ENCODE measurements around the gene ABR. TPM values are rescaled to one million over a fixed set of nuclear protein-coding genes. Genes with fewer than 3 reads are reported as not detected.

Gene ABR
- total RNA-seq, 1 experiment from 2014 or later = 172 TPM

DNA sequence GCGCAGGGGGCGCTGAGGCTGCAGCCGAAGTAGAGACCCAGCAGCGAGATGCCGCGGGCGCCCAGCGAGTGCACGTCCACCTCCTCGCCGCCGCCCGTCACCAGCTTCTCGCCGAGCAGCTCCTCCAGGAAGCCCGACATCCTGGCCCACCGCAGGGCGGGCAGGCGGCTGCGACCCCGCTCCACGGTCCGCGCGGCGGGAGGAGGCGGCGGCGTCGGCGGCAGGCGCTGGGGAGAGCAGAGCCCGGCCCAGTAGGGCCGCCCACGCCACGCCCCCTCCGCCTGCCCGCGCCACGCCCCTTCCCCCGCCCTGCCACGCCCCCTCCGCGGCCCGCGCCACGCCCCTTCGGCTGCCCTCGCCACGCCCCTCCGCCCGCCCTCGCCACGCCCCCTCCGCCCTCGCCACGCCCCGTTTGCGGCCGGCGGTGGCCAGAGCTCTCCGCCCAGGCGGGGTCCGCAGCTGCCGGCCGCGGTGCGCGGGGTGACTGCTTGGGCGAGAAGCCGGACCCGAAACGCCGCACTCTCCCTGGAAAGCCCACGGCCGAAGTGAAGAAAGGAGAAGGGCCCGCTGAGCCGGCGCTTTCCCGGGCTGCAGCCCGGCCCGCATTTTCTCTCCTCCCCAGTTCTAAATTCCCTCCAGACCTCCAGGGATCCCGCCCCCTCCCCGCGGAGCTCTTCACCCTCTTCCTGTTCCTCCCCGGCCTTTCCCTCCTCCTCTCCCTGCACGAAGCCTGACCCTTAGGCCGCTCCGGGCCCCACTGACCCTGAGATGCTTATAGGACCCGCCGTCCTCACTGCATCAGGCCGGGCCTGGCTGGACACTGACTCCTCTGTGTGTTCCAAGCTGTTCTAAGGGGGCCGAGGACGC is 200.0 kb downstream of the ABR start, which contains the start of gene NXN:
TSS of gene NXN (minus strand) at position 238 of the 867 bp plus-strand sequence.
- H3K4me3 ChIP-seq (ENCODE audit: low read depth in 2 of 2, low read length in 2 of 2) = peak within 1 kb of the TSS; percentile 69 to 83
- H3K27me3 ChIP-seq (ENCODE audit: control insufficient read depth, insufficient read depth, low read length) = no peaks in the 10 kb centered on the region
- DNase-seq (ENCODE audit: low read depth, low spot score) (no peak), ATAC-seq (peak; percentile 91)
- peaks cover 21% of the 10 kb centered on the region for H3K4me1 ChIP-seq (ENCODE audit: control insufficient read depth, insufficient read depth, low read length)
- CTCF ChIA-PET = interaction anchor here (0.5 to 0.9 kb wide), 7 partner anchors 80 to 623 kb away, joined by 3 to 4 read pairs (median 3); no protein-coding TSS in a partner anchor
- BruUV-seq (replicated peaks) = no TSS peak
- intact Hi-C loops (cut with micrococcal nuclease; ENCODE audit: unreplicated experiment) (loop anchor here (5.0 kb wide), 1 partner anchor 182 kb away; no protein-coding TSS in a partner anchor), in situ Hi-C loops (cut with HindIII; ENCODE audit: low pct_unique_long_range_greater_than_20kb, low sequenced_read_pairs) (no loop called here)
- POLR2A ChIA-PET = interaction anchor here (0.6 to 0.7 kb wide), 3 partner anchors 24 to 620 kb away, joined by 4 to 9 read pairs (median 6); no protein-coding TSS in a partner anchor
- no peaks in the 10 kb centered on the region; the same call in none of the 2 replicates for H3K36me3 ChIP-seq (ENCODE audit: control insufficient read depth, insufficient read depth, low read length)
- TF ChIP-seq POLR2AphosphoS5 (IDR thresholded peaks at IDR 0.05; ENCODE audit: low read depth, low read length) (peak; percentile 50), SIN3A (IDR thresholded peaks at IDR 0.05; ENCODE audit: borderline replicate concordance, insufficient read depth, low read depth, low read length) (peak; percentile 63), TCF7L2 (IDR thresholded peaks at IDR 0.05; ENCODE audit: low read depth, low read length) (no peak)
- TF ChIP-seq, protein P1, sequence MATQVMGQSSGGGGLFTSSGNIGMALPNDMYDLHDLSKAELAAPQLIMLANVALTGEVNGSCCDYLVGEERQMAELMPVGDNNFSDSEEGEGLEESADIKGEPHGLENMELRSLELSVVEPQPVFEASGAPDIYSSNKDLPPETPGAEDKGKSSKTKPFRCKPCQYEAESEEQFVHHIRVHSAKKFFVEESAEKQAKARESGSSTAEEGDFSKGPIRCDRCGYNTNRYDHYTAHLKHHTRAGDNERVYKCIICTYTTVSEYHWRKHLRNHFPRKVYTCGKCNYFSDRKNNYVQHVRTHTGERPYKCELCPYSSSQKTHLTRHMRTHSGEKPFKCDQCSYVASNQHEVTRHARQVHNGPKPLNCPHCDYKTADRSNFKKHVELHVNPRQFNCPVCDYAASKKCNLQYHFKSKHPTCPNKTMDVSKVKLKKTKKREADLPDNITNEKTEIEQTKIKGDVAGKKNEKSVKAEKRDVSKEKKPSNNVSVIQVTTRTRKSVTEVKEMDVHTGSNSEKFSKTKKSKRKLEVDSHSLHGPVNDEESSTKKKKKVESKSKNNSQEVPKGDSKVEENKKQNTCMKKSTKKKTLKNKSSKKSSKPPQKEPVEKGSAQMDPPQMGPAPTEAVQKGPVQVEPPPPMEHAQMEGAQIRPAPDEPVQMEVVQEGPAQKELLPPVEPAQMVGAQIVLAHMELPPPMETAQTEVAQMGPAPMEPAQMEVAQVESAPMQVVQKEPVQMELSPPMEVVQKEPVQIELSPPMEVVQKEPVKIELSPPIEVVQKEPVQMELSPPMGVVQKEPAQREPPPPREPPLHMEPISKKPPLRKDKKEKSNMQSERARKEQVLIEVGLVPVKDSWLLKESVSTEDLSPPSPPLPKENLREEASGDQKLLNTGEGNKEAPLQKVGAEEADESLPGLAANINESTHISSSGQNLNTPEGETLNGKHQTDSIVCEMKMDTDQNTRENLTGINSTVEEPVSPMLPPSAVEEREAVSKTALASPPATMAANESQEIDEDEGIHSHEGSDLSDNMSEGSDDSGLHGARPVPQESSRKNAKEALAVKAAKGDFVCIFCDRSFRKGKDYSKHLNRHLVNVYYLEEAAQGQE (IDR thresholded peaks at IDR 0.05; ENCODE audit: insufficient read depth in 1 of 2, low read depth in 2 of 2, low read length in 1 of 2) = no peak
- TF ChIP-seq, protein P2, sequence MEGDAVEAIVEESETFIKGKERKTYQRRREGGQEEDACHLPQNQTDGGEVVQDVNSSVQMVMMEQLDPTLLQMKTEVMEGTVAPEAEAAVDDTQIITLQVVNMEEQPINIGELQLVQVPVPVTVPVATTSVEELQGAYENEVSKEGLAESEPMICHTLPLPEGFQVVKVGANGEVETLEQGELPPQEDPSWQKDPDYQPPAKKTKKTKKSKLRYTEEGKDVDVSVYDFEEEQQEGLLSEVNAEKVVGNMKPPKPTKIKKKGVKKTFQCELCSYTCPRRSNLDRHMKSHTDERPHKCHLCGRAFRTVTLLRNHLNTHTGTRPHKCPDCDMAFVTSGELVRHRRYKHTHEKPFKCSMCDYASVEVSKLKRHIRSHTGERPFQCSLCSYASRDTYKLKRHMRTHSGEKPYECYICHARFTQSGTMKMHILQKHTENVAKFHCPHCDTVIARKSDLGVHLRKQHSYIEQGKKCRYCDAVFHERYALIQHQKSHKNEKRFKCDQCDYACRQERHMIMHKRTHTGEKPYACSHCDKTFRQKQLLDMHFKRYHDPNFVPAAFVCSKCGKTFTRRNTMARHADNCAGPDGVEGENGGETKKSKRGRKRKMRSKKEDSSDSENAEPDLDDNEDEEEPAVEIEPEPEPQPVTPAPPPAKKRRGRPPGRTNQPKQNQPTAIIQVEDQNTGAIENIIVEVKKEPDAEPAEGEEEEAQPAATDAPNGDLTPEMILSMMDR (IDR thresholded peaks at IDR 0.05) = no peak; the same call in 1 of the 2 replicates
- H3K9me3 ChIP-seq (ENCODE audit: control insufficient read depth, insufficient read depth, low read depth, low read length) = no peaks in the 10 kb centered on the region
- H3K27ac ChIP-seq (ENCODE audit: low read length) = peak within 1 kb of the TSS; percentile 93

DNA sequence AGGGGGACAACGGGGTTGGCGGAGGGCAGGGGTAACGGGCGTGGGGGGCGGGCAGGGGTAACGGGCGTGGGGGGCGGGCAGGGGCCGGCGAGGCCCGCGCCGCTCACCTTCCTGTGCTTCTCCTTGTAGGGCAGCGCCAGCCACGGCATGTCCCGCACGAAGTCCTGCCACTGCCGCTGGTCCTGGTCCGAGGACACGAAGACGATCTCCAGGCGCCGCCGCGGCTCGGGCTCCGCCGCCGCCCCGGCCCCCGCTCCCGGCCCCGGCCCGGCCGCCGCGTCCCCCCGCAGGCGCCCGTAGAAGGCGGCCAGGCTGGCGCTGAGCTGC is 200.6 kb downstream of the ABR start:
- Histone ChIP-seq H3K4me1 (ENCODE audit: control insufficient read depth, insufficient read depth, low read length) (peaks cover 21% of the 10 kb centered on the region), H3K27me3 (ENCODE audit: control insufficient read depth, insufficient read depth, low read length) (no peaks in the 10 kb centered on the region), H3K4me3 (ENCODE audit: low read depth in 2 of 2, low read length in 2 of 2) (peak overlapping the region; percentile 38 to 46), H3K36me3 (ENCODE audit: control insufficient read depth, insufficient read depth, low read length) (no peaks in the 10 kb centered on the region; the same call in none of the 2 replicates), H3K9me3 (ENCODE audit: control insufficient read depth, insufficient read depth, low read depth, low read length) (no peaks in the 10 kb centered on the region), H3K27ac (ENCODE audit: low read length) (no peak overlapping the region)
- DNase-seq (ENCODE audit: low read depth, low spot score) (no peak), ATAC-seq (peak; percentile 74)
- CTCF ChIA-PET = interaction anchor here (0.5 kb wide), 1 partner anchor 111 kb away, joined by 3 read pairs; no protein-coding TSS in a partner anchor
- intact Hi-C loops (cut with micrococcal nuclease; ENCODE audit: unreplicated experiment) (no loop called here), in situ Hi-C loops (cut with HindIII; ENCODE audit: low pct_unique_long_range_greater_than_20kb, low sequenced_read_pairs) (no loop called here)
- TF ChIP-seq, protein P1 (IDR thresholded peaks at IDR 0.05; ENCODE audit: insufficient read depth in 1 of 2, low read depth in 2 of 2, low read length in 1 of 2) = no peak
- no peak for TF ChIP-seq TCF7L2 (IDR thresholded peaks at IDR 0.05; ENCODE audit: low read depth, low read length)
- no peak for TF ChIP-seq SIN3A (IDR thresholded peaks at IDR 0.05; ENCODE audit: borderline replicate concordance, insufficient read depth, low read depth, low read length)
- TF ChIP-seq, protein P2 (IDR thresholded peaks at IDR 0.05) = no peak
- no peak for TF ChIP-seq POLR2AphosphoS5 (IDR thresholded peaks at IDR 0.05; ENCODE audit: low read depth, low read length)
- no TSS peak for BruUV-seq (replicated peaks)
- POLR2A ChIA-PET = interaction anchor here (0.7 kb wide), 1 partner anchor 25 kb away, joined by 4 read pairs; no protein-coding TSS in a partner anchor
